Gastroesophageal sphincter (tissue), 4 donors: ENCODE measurements around the gene ACAA1. TPM values are rescaled to one million over a fixed set of nuclear protein-coding genes. Genes with fewer than 3 reads are reported as not detected.
"Not testable (repeated sequence)": the region's sequence is repeated elsewhere in the genome, so short reads cannot be mapped to it uniquely, and the experiment has no call there.

Source experiments
- ATAC-seq: fragments of 150-250 bp; one replicate; pipeline ENCODE4 v1.9.1; 2016; ENCODE audit warnings: mild to moderate bottlenecking, moderate library complexity
- H3K27ac ChIP-seq, 4 donors: fragments of 200-600 bp; sonication (generic) in 3 of 4; 1 replicate in 3 of 4; 2 replicates in 1 of 4; pipeline ENCODE4 v1.5.1; 2016 to 2019
- H3K27me3 ChIP-seq: fragments of 200-600 bp; sonication (generic); one replicate; pipeline ENCODE4 v1.5.1; 2019
- H3K36me3 ChIP-seq, 2 donors: fragments of 200-600 bp; sonication (generic); one replicate each; pipeline ENCODE4 v1.5.1; 2019; ENCODE audit warnings: control low read depth in 1 of 2
- H3K4me1 ChIP-seq, 3 donors: fragments of 200-600 bp; sonication (generic); 1 replicate in 2 of 3; 2 replicates in 1 of 3; pipeline ENCODE4 v1.5.1; 2016 to 2019; ENCODE audit warnings: control low read depth in 2 of 3
- H3K4me3 ChIP-seq, 2 donors: fragments of 200-600 bp; sonication (generic); one replicate each; pipeline ENCODE4 v1.5.1; 2019; ENCODE audit warnings: mild to moderate bottlenecking in 1 of 2, moderate library complexity in 1 of 2
- H3K9me3 ChIP-seq, 3 donors: fragments of 200-600 bp; sonication (generic); one replicate each; pipeline ENCODE4 v1.5.1; 2017 to 2019; ENCODE audit warnings: control low read depth in 2 of 3
- EP300 ChIP-seq: sonication (generic); formaldehyde crosslinking; IDR thresholded peaks from one replicate; pipeline ENCODE4 v1.6.1; 2017; ENCODE audit warnings: antibody characterized with exemption, mild to moderate bottlenecking
- POLR2A ChIP-seq, 2 donors: fragments of 450-650 bp; IDR thresholded peaks; one replicate each; pipeline ENCODE4 v1.6.1; 2017; ENCODE audit warnings: antibody characterized with exemption in 2 of 2, mild to moderate bottlenecking in 2 of 2, moderate library complexity in 1 of 2
- POLR2AphosphoS5 ChIP-seq: sonication (generic); formaldehyde crosslinking; IDR thresholded peaks from one replicate; pipeline ENCODE4 v1.6.1; 2017; ENCODE audit warnings: antibody characterized with exemption
- WGBS, 2 donors: methylation state at CpG; one replicate each; pipeline ENCODE4 v1.1.5; 2018; ENCODE audit warnings: low coverage in 1 of 2; 5-methylcytosine and 5-hydroxymethylcytosine counted together
- small RNA-seq, 4 donors: library from RNA; depleted of rRNA; stranded (forward); fragments of <200 nt; gene quantifications; one replicate each; pipeline ENCODE3, GENCODE V24; 2016
- total RNA-seq, 4 donors: library from RNA; depleted of rRNA; stranded (reverse); fragments of >200 nt; gene quantifications; one replicate each; pipeline ENCODE4 v1.1.0, GENCODE V29; 2016
- TF ChIP-seq, protein P1 (sequence below), 4 experiments: fragments of 200-600 bp in 2 of 4; fragments of 450-650 bp in 2 of 4; sonication (generic) in 1 of 4; IDR thresholded peaks; one replicate each; pipeline ENCODE4 v1.5.1; 2017 to 2019; ENCODE audit warnings: antibody characterized with exemption in 4 of 4, mild to moderate bottlenecking in 2 of 4, moderate library complexity in 2 of 4

The ACAA1 gene
- total RNA-seq, 4 donors from 2014 or later: 28.3 to 46.6 (median 41.2) TPM

DNA sequence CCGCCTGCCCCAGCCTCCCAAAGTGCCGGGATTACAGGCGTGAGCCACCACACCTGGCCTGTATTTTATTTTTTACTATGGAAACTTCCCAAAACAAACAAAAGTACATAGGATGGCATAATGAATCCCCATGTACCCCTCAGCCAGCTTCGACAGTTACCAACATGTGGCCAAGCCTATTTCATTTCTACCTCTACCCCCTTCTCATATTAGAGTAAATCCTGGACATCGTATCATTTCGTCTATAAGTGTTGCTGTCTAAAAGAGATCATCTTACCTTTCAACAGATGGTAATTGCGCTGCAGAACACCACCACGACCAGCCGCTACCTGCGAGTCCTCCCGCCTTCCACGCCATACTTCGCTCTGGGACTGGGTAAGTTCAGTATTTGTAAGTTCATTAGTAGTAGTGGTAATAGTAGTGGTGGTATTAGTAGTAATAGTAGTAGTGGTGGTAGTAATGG is 53.0 kb downstream of the ACAA1 start:
- WGBS, 2 donors: 87 to 89% methylated on average over 12 to 13 of the region's 13 CpGs
- H3K9me3 ChIP-seq: peaks cover 0 to 30% (median 0%) of the 10 kb centered on the region in 3 donors
- H3K27me3 ChIP-seq: no peaks in the 10 kb centered on the region
- ATAC-seq: no peak
- H3K4me1 ChIP-seq: no peaks in the 10 kb centered on the region
- TF ChIP-seq EP300 (no peak), POLR2A (IDR thresholded peaks at IDR 0.05) (no peak), POLR2AphosphoS5 (no peak)
- TF ChIP-seq, protein P1, sequence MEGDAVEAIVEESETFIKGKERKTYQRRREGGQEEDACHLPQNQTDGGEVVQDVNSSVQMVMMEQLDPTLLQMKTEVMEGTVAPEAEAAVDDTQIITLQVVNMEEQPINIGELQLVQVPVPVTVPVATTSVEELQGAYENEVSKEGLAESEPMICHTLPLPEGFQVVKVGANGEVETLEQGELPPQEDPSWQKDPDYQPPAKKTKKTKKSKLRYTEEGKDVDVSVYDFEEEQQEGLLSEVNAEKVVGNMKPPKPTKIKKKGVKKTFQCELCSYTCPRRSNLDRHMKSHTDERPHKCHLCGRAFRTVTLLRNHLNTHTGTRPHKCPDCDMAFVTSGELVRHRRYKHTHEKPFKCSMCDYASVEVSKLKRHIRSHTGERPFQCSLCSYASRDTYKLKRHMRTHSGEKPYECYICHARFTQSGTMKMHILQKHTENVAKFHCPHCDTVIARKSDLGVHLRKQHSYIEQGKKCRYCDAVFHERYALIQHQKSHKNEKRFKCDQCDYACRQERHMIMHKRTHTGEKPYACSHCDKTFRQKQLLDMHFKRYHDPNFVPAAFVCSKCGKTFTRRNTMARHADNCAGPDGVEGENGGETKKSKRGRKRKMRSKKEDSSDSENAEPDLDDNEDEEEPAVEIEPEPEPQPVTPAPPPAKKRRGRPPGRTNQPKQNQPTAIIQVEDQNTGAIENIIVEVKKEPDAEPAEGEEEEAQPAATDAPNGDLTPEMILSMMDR (IDR thresholded peaks at IDR 0.05): no peak
- H3K4me3 ChIP-seq: no peak overlapping the region
- no peak overlapping the region for H3K27ac ChIP-seq
- no peaks in the 10 kb centered on the region for H3K36me3 ChIP-seq

DNA sequence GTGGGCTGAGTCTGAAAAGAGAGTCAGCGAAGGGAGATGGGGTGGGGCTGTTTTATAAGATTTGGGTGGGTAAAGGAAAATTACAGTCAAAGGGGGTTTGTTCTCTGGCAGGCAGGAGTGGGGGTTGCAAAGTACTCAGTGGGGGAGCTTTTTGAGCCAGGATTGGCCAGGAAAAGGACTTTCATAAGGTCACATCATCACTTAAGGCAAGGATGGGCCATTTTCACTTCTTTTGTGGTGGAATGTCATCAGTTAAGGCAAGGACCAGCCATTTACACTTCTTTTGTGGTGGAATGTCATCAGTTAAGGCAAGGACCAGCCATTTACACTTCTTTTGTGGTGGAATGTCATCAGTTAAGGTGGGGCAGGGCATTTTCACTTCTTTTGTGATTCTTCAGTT is 53.7 kb downstream of the ACAA1 start:
- H3K27ac ChIP-seq, H3K27me3 ChIP-seq, H3K36me3 ChIP-seq, H3K4me3 ChIP-seq, H3K4me1 ChIP-seq, ATAC-seq: not testable (repeated sequence)
- WGBS, 2 donors: no CpG with 5 or more reads among the region's 1 CpG
- H3K9me3 ChIP-seq: peaks cover 0 to 30% (median 0%) of the 10 kb centered on the region in 3 donors

DNA sequence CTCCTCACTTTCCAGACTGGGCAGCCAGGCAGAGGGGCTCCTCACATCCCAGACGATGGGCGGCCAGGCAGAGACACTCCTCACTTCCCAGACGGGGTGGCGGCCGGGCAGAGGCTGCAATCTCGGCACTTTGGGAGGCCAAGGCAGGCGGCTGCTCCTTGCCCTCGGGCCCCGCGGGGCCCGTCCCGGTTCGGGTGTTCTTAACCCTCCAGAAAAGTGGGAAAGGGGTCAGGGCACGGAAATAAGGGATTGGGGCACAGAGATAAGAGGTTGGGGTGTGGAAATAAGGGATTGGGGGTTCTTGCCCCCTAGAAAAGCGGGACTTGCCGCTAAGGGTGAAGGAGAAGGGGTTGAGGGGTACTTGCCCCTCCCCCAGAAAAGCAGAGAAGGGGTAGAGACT is 54.6 kb downstream of the ACAA1 start:
- H3K4me3 ChIP-seq, H3K4me1 ChIP-seq, ATAC-seq, H3K27ac ChIP-seq, H3K27me3 ChIP-seq, H3K36me3 ChIP-seq: not testable (repeated sequence)
- no CpG with 5 or more reads among the region's 16 CpGs for WGBS, 2 donors
- peaks cover 0 to 30% (median 0%) of the 10 kb centered on the region in 3 donors for H3K9me3 ChIP-seq

GRCh38 chr3:38077073-38077472 is 59.9 kb downstream of the ACAA1 start:
- not testable (repeated sequence) for ATAC-seq, H3K4me3 ChIP-seq, H3K9me3 ChIP-seq, H3K36me3 ChIP-seq, H3K27ac ChIP-seq, H3K4me1 ChIP-seq, H3K27me3 ChIP-seq
- WGBS, 2 donors: 25 to 46% methylated on average over 1 to 2 of the region's 3 CpGs

Small RNA genes within 50 kb of the gene (small RNA-seq; reads per million reads assigned to genes)
- 0 reads per million in 4 donors for gene RF00019

Other genes starting within 250 kb of the ACAA1 start
- gene VILL, start 146.3 kb downstream of the ACAA1 start, total RNA-seq: 1 to 10 TPM; 3.5 to 7.5 (median 5.2) TPM
- gene PLCD1, start 107.5 kb downstream of the ACAA1 start, total RNA-seq: 10 to 100 TPM; 25.4 to 29.8 (median 27.1) TPM
- under 1 TPM; 0.07 to 0.78 (median 0.16) TPM for gene DLEC1, start 97.9 kb downstream of the ACAA1 start, total RNA-seq
- gene MYD88, start 1.5 kb upstream of the ACAA1 start, total RNA-seq: 10 to 100 TPM; 18.5 to 36.8 (median 29.6) TPM
- gene OXSR1, start 28.4 kb upstream of the ACAA1 start, total RNA-seq: 10 to 100 TPM; 29.5 to 41.0 (median 34.3) TPM
- 1 to 10 TPM in 1 of 4 donors, under 1 TPM in 3; 0.16 to 1.3 (median 0.69) TPM for gene SLC22A13, start 128.7 kb upstream of the ACAA1 start, total RNA-seq
- gene SLC22A14, start 145.2 kb upstream of the ACAA1 start, total RNA-seq: under 1 TPM in 1 of 4 donors, not detected in 3; 0.13 TPM
- gene XYLB, start 209.7 kb upstream of the ACAA1 start, total RNA-seq: 1 to 10 TPM in 3 of 4 donors, under 1 TPM in 1; 0.87 to 2.2 (median 1.8) TPM